Esophagus squamous epithelium (tissue), 5 donors: ENCODE measurements around the gene UVRAG. TPM values are rescaled to one million over a fixed set of nuclear protein-coding genes. Genes with fewer than 3 reads are reported as not detected.

Experiments used
- DNase-seq: peaks from one replicate; lab custom pipeline; 2025; lab: John Stamatoyannopoulos, UW
- H3K27ac ChIP-seq, 4 donors: fragments of 200-600 bp; sonication (generic); one replicate each; pipeline ENCODE4 v1.5.1; 2016 to 2019; ENCODE audit warnings: mild to moderate bottlenecking in 1 of 4
- H3K27me3 ChIP-seq, 4 donors: fragments of 200-600 bp; sonication (generic); 1 replicate in 3 of 4; 2 replicates in 1 of 4; pipeline versions ENCODE4 v1.5.1 to v1.6.0; 2017 to 2021; ENCODE audit warnings: antibody characterized with exemption in 1 of 4
- H3K36me3 ChIP-seq, 3 donors: fragments of 200-600 bp; sonication (generic); one replicate each; pipeline ENCODE4 v1.5.1; 2016 to 2019
- H3K4me1 ChIP-seq, 3 donors: fragments of 200-600 bp; sonication (generic); one replicate each; pipeline ENCODE4 v1.5.1; 2017 to 2019
- H3K4me3 ChIP-seq, 4 donors: fragments of 200-600 bp; sonication (generic); 1 replicate in 3 of 4; 2 replicates in 1 of 4; pipeline ENCODE4 v1.5.1; 2016 to 2019; ENCODE audit warnings: mild to moderate bottlenecking in 2 of 4, moderate library complexity in 1 of 4
- H3K9me3 ChIP-seq, 3 donors: fragments of 200-600 bp; sonication (generic); one replicate each; pipeline ENCODE4 v1.5.1; 2016 to 2019
- POLR2A ChIP-seq, 4 donors: fragments of 450-650 bp; IDR thresholded peaks; one replicate each; pipeline ENCODE4 v1.6.1; 2017; ENCODE audit warnings: antibody characterized with exemption in 4 of 4, mild to moderate bottlenecking in 4 of 4, moderate library complexity in 3 of 4
- WGBS, 2 donors: methylation state at CpG; one replicate each; pipeline ENCODE4 v1.1.5; 2018; 5-methylcytosine and 5-hydroxymethylcytosine counted together
- intact Hi-C: fragments of 100-400 bp; cut with DNase I; formaldehyde crosslinking; loops from one replicate; pipeline ENCODE4 v1.15.0; 2022
- total RNA-seq, 4 donors: library from RNA; depleted of rRNA; stranded (reverse); fragments of >200 nt; gene quantifications; one replicate each; pipeline ENCODE4 v1.1.0, GENCODE V29; 2016
- TF ChIP-seq, protein P1 (sequence below), 6 experiments: fragments of 450-650 bp in 4 of 6; fragments of 200-600 bp in 2 of 6; sonication (generic) in 2 of 6; IDR thresholded peaks; one replicate each; pipeline ENCODE4 v1.5.1; 2016 to 2019; ENCODE audit warnings: antibody characterized with exemption in 6 of 6, mild to moderate bottlenecking in 4 of 6, moderate library complexity in 4 of 6
- donor health status: DM: yes; HTN: yes; CAD: no.

The UVRAG gene
- total RNA-seq, 4 donors from 2014 or later, result 3.5 to 15.4 (median 8.5) TPM

DNA sequence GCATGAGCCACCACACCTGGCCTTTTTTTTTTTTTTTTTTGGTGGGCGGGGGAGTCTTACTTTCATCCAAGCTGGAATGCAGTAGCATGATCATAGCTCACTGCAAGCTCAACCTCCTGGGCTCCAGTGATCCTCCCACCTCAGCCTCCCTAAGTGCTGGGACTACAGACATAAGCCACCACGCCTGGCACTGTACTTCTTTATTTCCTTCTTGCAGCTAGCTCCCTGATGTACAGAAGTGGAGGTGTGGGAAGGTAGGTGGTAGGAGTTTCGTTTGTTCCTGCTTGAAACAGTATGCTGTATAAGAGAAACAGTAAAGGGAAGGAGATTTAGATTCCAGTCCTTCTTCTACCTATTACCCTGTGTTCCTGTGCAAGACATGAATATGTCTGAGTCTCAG, 319.2 kb downstream of the UVRAG start:
- intact Hi-C loops, result no loop called here
- H3K9me3 ChIP-seq, result no peaks in the 10 kb centered on the region
- no peak overlapping the region for H3K27ac ChIP-seq
- peaks cover 0 to 17% (median 8%) of the 10 kb centered on the region in 3 donors for H3K4me1 ChIP-seq
- TF ChIP-seq, protein P1, sequence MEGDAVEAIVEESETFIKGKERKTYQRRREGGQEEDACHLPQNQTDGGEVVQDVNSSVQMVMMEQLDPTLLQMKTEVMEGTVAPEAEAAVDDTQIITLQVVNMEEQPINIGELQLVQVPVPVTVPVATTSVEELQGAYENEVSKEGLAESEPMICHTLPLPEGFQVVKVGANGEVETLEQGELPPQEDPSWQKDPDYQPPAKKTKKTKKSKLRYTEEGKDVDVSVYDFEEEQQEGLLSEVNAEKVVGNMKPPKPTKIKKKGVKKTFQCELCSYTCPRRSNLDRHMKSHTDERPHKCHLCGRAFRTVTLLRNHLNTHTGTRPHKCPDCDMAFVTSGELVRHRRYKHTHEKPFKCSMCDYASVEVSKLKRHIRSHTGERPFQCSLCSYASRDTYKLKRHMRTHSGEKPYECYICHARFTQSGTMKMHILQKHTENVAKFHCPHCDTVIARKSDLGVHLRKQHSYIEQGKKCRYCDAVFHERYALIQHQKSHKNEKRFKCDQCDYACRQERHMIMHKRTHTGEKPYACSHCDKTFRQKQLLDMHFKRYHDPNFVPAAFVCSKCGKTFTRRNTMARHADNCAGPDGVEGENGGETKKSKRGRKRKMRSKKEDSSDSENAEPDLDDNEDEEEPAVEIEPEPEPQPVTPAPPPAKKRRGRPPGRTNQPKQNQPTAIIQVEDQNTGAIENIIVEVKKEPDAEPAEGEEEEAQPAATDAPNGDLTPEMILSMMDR (IDR thresholded peaks at IDR 0.05), result no peak
- TF ChIP-seq POLR2A (IDR thresholded peaks at IDR 0.05), result no peak
- peaks cover 0 to 12% (median 0%) of the 10 kb centered on the region in 3 donors for H3K36me3 ChIP-seq
- DNase-seq, result no peak
- no peaks in the 10 kb centered on the region for H3K27me3 ChIP-seq
- no peak overlapping the region for H3K4me3 ChIP-seq
- 95 to 98% methylated on average over 3 of the region's 3 CpGs for WGBS, 2 donors

DNA sequence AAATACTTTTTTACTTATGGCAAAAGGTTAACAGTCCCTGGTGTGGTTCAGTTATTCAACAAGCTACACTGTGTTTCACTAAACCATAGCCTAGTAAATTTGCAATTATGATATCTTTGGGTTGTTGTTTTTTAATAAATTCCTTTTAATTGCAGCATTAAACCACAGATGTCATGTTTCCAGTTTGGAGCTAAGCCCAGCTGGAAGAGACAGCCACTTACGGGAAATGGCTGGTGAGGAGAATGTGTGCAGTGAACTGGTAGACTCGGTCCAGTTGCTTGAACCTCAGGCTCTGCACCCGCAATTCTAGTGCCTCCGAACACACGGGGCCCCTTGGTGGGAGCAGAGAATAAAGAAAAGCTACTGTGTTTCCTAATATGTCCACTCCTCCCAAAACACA, 320.5 kb downstream of the UVRAG start:
- TF ChIP-seq POLR2A (IDR thresholded peaks at IDR 0.05), result no peak
- TF ChIP-seq, protein P1 (IDR thresholded peaks at IDR 0.05), result no peak
- Histone ChIP-seq H3K4me1 (peaks cover 0 to 17% (median 8%) of the 10 kb centered on the region in 3 donors), H3K27ac (no peak overlapping the region), H3K9me3 (no peaks in the 10 kb centered on the region), H3K36me3 (peaks cover 0 to 12% (median 0%) of the 10 kb centered on the region in 3 donors), H3K27me3 (no peaks in the 10 kb centered on the region), H3K4me3 (no peak overlapping the region)
- intact Hi-C loops, result no loop called here
- 80 to 87% methylated on average over 5 of the region's 5 CpGs for WGBS, 2 donors
- DNase-seq, result no peak

DNA sequence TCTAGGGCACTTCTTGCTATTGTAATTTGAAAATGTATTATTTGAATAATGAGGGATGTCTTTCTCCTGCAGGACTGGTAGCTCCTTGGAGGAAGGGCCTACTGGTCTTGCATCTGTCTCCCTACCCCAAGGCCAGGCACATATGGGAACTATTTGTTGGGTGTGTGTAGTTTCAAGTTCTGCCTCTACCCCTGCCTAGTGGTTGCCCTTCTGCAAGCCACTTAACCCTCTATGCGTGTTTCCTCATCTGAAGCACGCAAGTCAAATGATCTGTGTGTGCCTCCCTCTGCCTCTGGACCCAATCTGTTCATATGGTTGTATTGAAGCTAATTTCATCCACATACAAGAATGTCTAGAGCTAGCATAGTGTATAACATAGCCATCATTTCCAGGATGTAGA, 324.3 kb downstream of the UVRAG start:
- WGBS, 2 donors, result 77 to 94% methylated on average over 2 of the region's 2 CpGs
- no peak overlapping the region for H3K4me3 ChIP-seq
- no peak overlapping the region for H3K27ac ChIP-seq
- H3K27me3 ChIP-seq, result no peaks in the 10 kb centered on the region
- intact Hi-C loops, result no loop called here
- no peak for DNase-seq
- TF ChIP-seq, protein P1 (IDR thresholded peaks at IDR 0.05), result no peak
- no peak for TF ChIP-seq POLR2A (IDR thresholded peaks at IDR 0.05)
- H3K9me3 ChIP-seq, result no peaks in the 10 kb centered on the region
- H3K4me1 ChIP-seq, result no peaks in the 10 kb centered on the region
- H3K36me3 ChIP-seq, result peaks cover 0 to 42% (median 5%) of the 10 kb centered on the region in 3 donors

DNA sequence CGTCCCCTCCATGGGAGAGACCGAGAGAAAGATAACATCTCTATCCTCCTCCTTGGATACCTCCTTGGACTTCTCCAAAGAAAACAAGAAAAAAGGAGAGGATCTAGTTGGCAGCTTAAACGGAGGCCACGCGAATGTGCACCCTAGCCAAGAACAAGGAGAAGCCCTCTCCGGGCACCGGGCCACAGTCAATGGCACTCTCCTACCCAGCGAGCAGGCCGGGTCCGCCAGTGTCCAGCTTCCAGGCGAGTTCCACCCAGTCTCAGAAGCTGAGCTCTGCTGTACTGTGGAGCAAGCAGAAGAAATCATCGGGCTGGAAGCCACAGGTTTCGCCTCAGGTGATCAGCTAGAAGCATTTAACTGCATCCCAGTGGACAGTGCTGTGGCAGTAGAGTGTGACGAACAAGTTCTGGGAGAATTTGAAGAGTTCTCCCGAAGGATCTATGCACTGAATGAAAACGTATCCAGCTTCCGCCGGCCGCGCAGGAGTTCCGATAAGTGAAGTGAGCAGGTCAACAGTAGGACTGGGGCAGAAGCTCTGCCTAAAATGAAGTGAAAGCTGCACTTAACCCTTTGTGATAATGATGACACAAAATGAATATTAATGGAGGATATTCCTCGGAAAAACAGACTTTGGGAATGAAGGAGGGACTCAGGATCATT, 326.0 kb downstream of the UVRAG start:
- Histone ChIP-seq H3K27ac (no peak overlapping the region), H3K4me3 (no peak overlapping the region), H3K4me1 (no peaks in the 10 kb centered on the region), H3K9me3 (no peaks in the 10 kb centered on the region), H3K27me3 (no peaks in the 10 kb centered on the region), H3K36me3 (peaks cover 0 to 36% (median 5%) of the 10 kb centered on the region in 3 donors)
- intact Hi-C loops, result no loop called here
- TF ChIP-seq, protein P1 (IDR thresholded peaks at IDR 0.05), result no peak
- no peak for TF ChIP-seq POLR2A (IDR thresholded peaks at IDR 0.05)
- no peak for DNase-seq
- WGBS, 2 donors, result 93 to 94% methylated on average over 20 to 22 of the region's 22 CpGs

DNA sequence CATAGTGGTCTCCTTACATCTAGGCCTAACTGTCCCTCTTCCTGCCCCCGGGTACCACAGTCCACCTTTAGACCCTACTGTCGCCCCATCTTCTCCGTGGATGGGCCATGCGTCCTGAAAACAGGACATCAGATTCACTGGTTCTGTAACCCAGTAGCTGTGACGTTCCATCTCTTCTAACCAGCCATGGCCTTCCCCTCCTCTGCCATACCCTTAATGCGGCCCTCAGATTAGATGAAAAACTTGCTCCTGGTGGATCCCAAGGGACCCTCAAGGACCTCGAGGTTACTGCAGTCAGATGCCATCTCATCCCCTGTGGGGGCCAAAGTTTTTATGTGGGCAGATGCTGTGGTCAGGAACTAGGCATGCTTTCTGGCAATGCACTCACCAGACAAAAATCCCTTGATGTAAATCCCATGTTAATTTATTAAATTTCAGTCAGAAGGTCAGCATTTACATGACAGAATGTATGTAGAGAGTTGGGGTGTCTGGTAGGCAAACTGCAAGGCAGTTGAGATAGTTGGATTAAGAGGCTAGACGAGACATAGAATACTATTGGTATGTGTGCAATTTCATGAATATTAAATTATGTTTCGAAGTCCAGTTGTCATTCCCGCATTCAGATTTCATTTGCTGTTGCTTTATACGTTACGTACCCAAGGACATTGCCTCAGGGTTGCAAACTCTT, 327.0 kb downstream of the UVRAG start:
- TF ChIP-seq, protein P1 (IDR thresholded peaks at IDR 0.05), result no peak
- no peak for TF ChIP-seq POLR2A (IDR thresholded peaks at IDR 0.05)
- Histone ChIP-seq H3K9me3 (no peaks in the 10 kb centered on the region), H3K36me3 (peaks cover 0 to 36% (median 5%) of the 10 kb centered on the region in 3 donors), H3K27me3 (no peaks in the 10 kb centered on the region), H3K27ac (no peak overlapping the region), H3K4me3 (no peak overlapping the region), H3K4me1 (no peaks in the 10 kb centered on the region)
- no peak for DNase-seq
- intact Hi-C loops, result no loop called here
- 93 to 96% methylated on average over 12 of the region's 12 CpGs for whole genome bisulfite sequencing, 2 donors
